Fibroblast of lung (primary cell): Measurements from ENCODE around the gene CST8. TPM values are rescaled to one million over a fixed set of nuclear protein-coding genes. Genes with fewer than 3 reads are reported as not detected.

Experiments used
- DNase-seq, 2 donors: peaks; one replicate each; pipeline versions ENCODE4 v3.0.0 to v3.0.0-alpha.2; 2010; ENCODE audit warnings: low read depth in 2 of 2
- H2AFZ ChIP-seq: 2 replicates; pipeline ENCODE4 v1.5.1; 2012; ENCODE audit warnings: low read length, control low read depth, inconsistent platforms
- H3K27ac ChIP-seq: 2 replicates; pipeline ENCODE4 v1.5.1; 2011; ENCODE audit warnings: low read length, control low read depth; ENCODE audit not compliant: insufficient read depth
- H3K27me3 ChIP-seq: 2 replicates; pipeline ENCODE4 v1.5.1; 2011; ENCODE audit warnings: mild to moderate bottlenecking, low read length; ENCODE audit not compliant: control insufficient read depth, insufficient read depth
- H3K36me3 ChIP-seq: 2 replicates; pipeline ENCODE4 v1.5.1; 2011; ENCODE audit warnings: low read length; ENCODE audit not compliant: control insufficient read depth, insufficient read depth
- H3K4me1 ChIP-seq: 2 replicates; pipeline ENCODE4 v1.5.1; 2011; ENCODE audit warnings: low read length; ENCODE audit not compliant: control insufficient read depth, insufficient read depth; ENCODE audit errors: extremely low read depth
- H3K4me2 ChIP-seq: 2 replicates; pipeline ENCODE4 v1.5.1; 2011; ENCODE audit warnings: low read length, control low read depth; ENCODE audit not compliant: insufficient read depth; ENCODE audit errors: extremely low read depth
- H3K4me3 ChIP-seq, 4 experiments: fragments of 200-600 bp in 1 of 4; sonication (generic) in 1 of 4; replicated peaks in 1 of 4; 2 replicates each; pipeline ENCODE4 v1.5.1; 2011 to 2016; ENCODE audit warnings: low read length in 4 of 4, low read depth in 3 of 4, mild to moderate bottlenecking in 3 of 4, control low read depth in 2 of 4, inconsistent platforms in 1 of 4, mixed read lengths in 1 of 4; ENCODE audit not compliant: insufficient read depth in 1 of 4; ENCODE audit errors: control extremely low read depth in 1 of 4
- H3K79me2 ChIP-seq: 2 replicates; pipeline ENCODE4 v1.5.1; 2012; ENCODE audit warnings: mild to moderate bottlenecking, low read length, inconsistent platforms; ENCODE audit not compliant: control insufficient read depth, insufficient read depth
- H3K9ac ChIP-seq: 2 replicates; pipeline ENCODE4 v1.5.1; 2011; ENCODE audit warnings: mild to moderate bottlenecking, low read length, control low read depth; ENCODE audit not compliant: insufficient read depth
- H3K9me3 ChIP-seq: 2 replicates; pipeline ENCODE4 v1.5.1; 2012; ENCODE audit warnings: low read depth, low read length; ENCODE audit not compliant: control insufficient read depth, insufficient read depth
- H4K20me1 ChIP-seq: 2 replicates; pipeline ENCODE4 v1.5.1; 2011; ENCODE audit warnings: low read length; ENCODE audit not compliant: control insufficient read depth, insufficient read depth; ENCODE audit errors: extremely low read depth
- CTCF ChIP-seq, 2 donors: IDR thresholded peaks in 1 of 2; conservative IDR thresholded peaks in 1 of 2; 1 replicate in 1 of 2; 2 replicates in 1 of 2; pipeline ENCODE4 v1.5.1; 2011 to 2012; ENCODE audit warnings: low read length in 2 of 2, control low read depth in 1 of 2, inconsistent platforms in 1 of 2, low read depth in 1 of 2, mild to moderate bottlenecking in 1 of 2
- EZH2 ChIP-seq: IDR thresholded peaks from 2 replicates; pipeline ENCODE4 v1.5.1; 2012; ENCODE audit warnings: low read length, control low read depth, mild to moderate bottlenecking; ENCODE audit errors: missing control alignments
- polyA plus RNA-seq, 2 donors: library from polyadenylated mRNA; depleted of rRNA in 1 of 2; stranded (reverse) in 1 of 2; unstranded in 1 of 2; fragments of >200 nt; gene quantifications; 2 replicates each; pipeline ENCODE4 v1.2.1, GENCODE V29; 2011 to 2012; ENCODE audit warnings: missing spikeins in 1 of 2
- total RNA-seq: library from RNA; depleted of rRNA; stranded (reverse); fragments of >200 nt; gene quantifications from 2 replicates; pipeline ENCODE4 v1.2.1, GENCODE V29; 2014

Gene CST8
- total and polyA plus RNA-seq, 2 donors (not counting 1 experiment from before 2014, with no cell fraction given) = not detected

GRCh38 chr20:23501926-23502325 lies 11.0 kb downstream of the CST8 start:
- Histone ChIP-seq H3K79me2 (no peaks in the 10 kb centered on the region), H3K4me1 (no peaks in the 10 kb centered on the region), H3K9me3 (no peaks in the 10 kb centered on the region), H3K27ac (no peak overlapping the region), H3K36me3 (no peaks in the 10 kb centered on the region), H3K4me3 (no peak overlapping the region), H3K9ac (no peak overlapping the region), H3K4me2 (no peak overlapping the region), H4K20me1 (no peaks in the 10 kb centered on the region), H3K27me3 (no peaks in the 10 kb centered on the region), H2AFZ (no peak overlapping the region)
- TF ChIP-seq EZH2 = no peak
- no peak for TF ChIP-seq CTCF (conservative IDR thresholded peaks at IDR 0.05 in 1 of 2, IDR thresholded peaks at IDR 0.05 in 1 of 2; ENCODE audit: low read depth in 1 of 2, low read length in 2 of 2)
- DNase-seq = no peak

DNA sequence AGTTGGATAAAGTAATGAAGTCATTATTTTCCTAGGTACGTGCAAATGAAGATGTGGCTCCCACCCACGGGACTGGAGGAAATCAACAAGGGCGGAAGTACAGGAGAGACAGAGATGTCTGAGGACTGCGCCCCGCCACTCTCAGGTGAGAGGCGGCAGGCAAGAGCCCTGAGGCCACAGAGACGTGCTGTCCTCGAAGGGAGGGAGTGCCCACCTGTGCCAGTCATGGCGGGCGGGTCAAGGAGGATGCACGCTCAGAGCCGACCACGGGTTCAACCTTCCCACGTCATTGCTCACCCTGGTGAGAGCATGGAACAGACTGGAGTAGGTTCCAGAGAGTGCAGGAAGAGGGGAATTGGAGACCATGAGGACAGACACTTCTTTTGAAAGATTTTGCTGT lies 12.7 kb downstream of the CST8 start:
- Histone ChIP-seq H4K20me1 (no peaks in the 10 kb centered on the region), H3K4me3 (no peak overlapping the region), H3K79me2 (no peaks in the 10 kb centered on the region), H3K4me2 (no peak overlapping the region), H3K36me3 (no peaks in the 10 kb centered on the region), H3K4me1 (no peaks in the 10 kb centered on the region), H3K9ac (no peak overlapping the region), H3K9me3 (no peaks in the 10 kb centered on the region), H2AFZ (no peak overlapping the region), H3K27me3 (no peaks in the 10 kb centered on the region), H3K27ac (no peak overlapping the region)
- no peak for DNase-seq
- TF ChIP-seq EZH2 (no peak), CTCF (conservative IDR thresholded peaks at IDR 0.05 in 1 of 2, IDR thresholded peaks at IDR 0.05 in 1 of 2; ENCODE audit: low read depth in 1 of 2, low read length in 2 of 2) (no peak)

DNA sequence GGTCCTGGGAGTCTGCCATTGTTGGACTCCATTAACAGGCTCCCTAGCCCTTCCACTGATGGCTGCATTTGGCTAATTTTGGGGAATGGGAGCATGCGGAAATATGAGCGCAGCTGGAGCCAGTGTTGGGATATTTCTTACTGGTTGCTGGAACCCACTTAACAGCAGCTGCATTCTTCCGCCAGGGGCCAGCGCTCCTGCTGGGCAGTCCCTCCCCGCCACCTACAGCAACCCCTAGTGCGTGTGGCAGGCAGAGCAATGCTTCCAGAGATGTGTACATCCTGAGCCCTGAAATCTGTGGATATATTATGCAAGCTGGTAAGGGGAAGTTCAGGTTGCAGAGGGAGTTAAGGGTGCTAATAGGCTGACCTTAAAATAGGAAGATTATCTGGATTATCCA lies 16.4 kb downstream of the CST8 start:
- DNase-seq = no peak
- TF ChIP-seq CTCF (conservative IDR thresholded peaks at IDR 0.05 in 1 of 2, IDR thresholded peaks at IDR 0.05 in 1 of 2; ENCODE audit: low read depth in 1 of 2, low read length in 2 of 2) (no peak), EZH2 (no peak)
- no peaks in the 10 kb centered on the region for H3K79me2 ChIP-seq
- no peaks in the 10 kb centered on the region for H3K36me3 ChIP-seq
- H3K4me1 ChIP-seq = no peaks in the 10 kb centered on the region
- H3K9ac ChIP-seq = no peak overlapping the region
- H3K27me3 ChIP-seq = no peaks in the 10 kb centered on the region
- no peak overlapping the region for H2AFZ ChIP-seq
- no peaks in the 10 kb centered on the region for H3K9me3 ChIP-seq
- no peak overlapping the region for H3K27ac ChIP-seq
- no peak overlapping the region for H3K4me3 ChIP-seq
- H4K20me1 ChIP-seq = no peaks in the 10 kb centered on the region
- H3K4me2 ChIP-seq = no peak overlapping the region
